A673 (cell line): Measurements from ENCODE around the gene DAPK1. TPM values are rescaled to one million over a fixed set of nuclear protein-coding genes. Genes with fewer than 3 reads are reported as not detected.

Experiments
- BruUV-seq: library from RNA; stranded (reverse); fragments of 400-500 nt; replicated peaks from 2 replicates; lab custom pipeline; 2021; lab: Mats Ljungman, UMichigan
- CTCF ChIA-PET: fragments of 300-600 bp; sonication (Branson Sonifier 250); formaldehyde crosslinking; loops from one replicate; lab custom pipeline; 2022; ENCODE audit warnings: antibody characterized with exemption; lab: Charles Lee
- POLR2A ChIA-PET: fragments of 300-600 bp; sonication (Branson Sonifier 250); formaldehyde crosslinking; loops from one replicate; lab custom pipeline; 2022; ENCODE audit warnings: antibody characterized with exemption; ENCODE audit not compliant: low non-redundant PET; lab: Charles Lee
- DNase-seq: peaks from one replicate; pipeline ENCODE4 v3.0.0-alpha.2; 2015; ENCODE audit warnings: low spot score
- H3K27ac ChIP-seq: fragments of 200-600 bp; sonication (generic); 2 replicates; pipeline ENCODE4 v1.5.1; 2016; ENCODE audit warnings: mixed run types, low read depth, mild to moderate bottlenecking, mixed read lengths, antibody characterized with exemption, low read length; ENCODE audit not compliant: poor library complexity, severe bottlenecking
- H3K27me3 ChIP-seq: fragments of 200-600 bp; sonication (generic); replicated peaks from 2 replicates; pipeline ENCODE4 v1.6.1; 2017; ENCODE audit warnings: mixed run types, low read depth, mild to moderate bottlenecking, mixed read lengths, antibody characterized with exemption, low read length; ENCODE audit not compliant: insufficient read depth, poor library complexity
- H3K36me3 ChIP-seq: fragments of 200-600 bp; sonication (generic); 2 replicates; pipeline ENCODE4 v1.6.1; 2016; ENCODE audit warnings: mixed run types, mild to moderate bottlenecking, mixed read lengths, antibody characterized with exemption, low read length; ENCODE audit not compliant: insufficient read depth, poor library complexity, severe bottlenecking
- H3K4me1 ChIP-seq: fragments of 200-600 bp; sonication (generic); 2 replicates; pipeline ENCODE4 v1.6.1; 2017; ENCODE audit warnings: mixed run types, mild to moderate bottlenecking, mixed read lengths, antibody characterized with exemption, low read length; ENCODE audit not compliant: insufficient read depth, poor library complexity, severe bottlenecking
- H3K4me3 ChIP-seq: fragments of 200-600 bp; sonication (generic); 2 replicates; pipeline ENCODE4 v1.5.1; 2016; ENCODE audit warnings: low read depth, mixed run types, mild to moderate bottlenecking, mixed read lengths, low read length; ENCODE audit not compliant: poor library complexity, severe bottlenecking
- H3K9me3 ChIP-seq: fragments of 200-600 bp; sonication (generic); 2 replicates; pipeline ENCODE4 v1.6.1; 2016; ENCODE audit warnings: mixed run types, low read depth, mild to moderate bottlenecking, mixed read lengths, antibody characterized with exemption, low read length; ENCODE audit not compliant: poor library complexity, severe bottlenecking
- CTCF ChIP-seq: fragments of 300-800, 200-600 bp; sonication (generic); conservative IDR thresholded peaks from 2 replicates; pipeline ENCODE4 v1.5.1; 2017; ENCODE audit warnings: low read depth, mild to moderate bottlenecking, antibody characterized with exemption, low read length, moderate library complexity, mixed read lengths
- EZH2 ChIP-seq: fragments of 200-600 bp; sonication (generic); IDR thresholded peaks from 2 replicates; pipeline ENCODE4 v1.6.1; 2017; ENCODE audit warnings: borderline replicate concordance, low read depth, mild to moderate bottlenecking, mixed read lengths, antibody characterized with exemption, low read length; ENCODE audit not compliant: poor library complexity, severe bottlenecking
- intact Hi-C: fragments of 100-400 bp; cut with micrococcal nuclease; formaldehyde crosslinking; loops from one replicate; pipeline ENCODE4 v1.10.0; 2022; ENCODE audit not compliant: unreplicated experiment
- total RNA-seq: library from RNA; stranded (reverse); gene quantifications from 2 replicates; pipeline ENCODE4 v1.2.3, GENCODE V29; 2021

The DAPK1 gene
- total RNA-seq, 1 experiment from 2014 or later, result 380 TPM

- no peak for TF ChIP-seq EZH2
- no peak for TF ChIP-seq CTCF
- H3K4me3 ChIP-seq, result no peak overlapping the region
- H3K27me3 ChIP-seq, result no peaks in the 10 kb centered on the region
- intact Hi-C loops, result loop anchor here (5.0 kb wide), 2 partner anchors 42 to 718 kb away; no protein-coding TSS in a partner anchor
- no peaks in the 10 kb centered on the region for H3K36me3 ChIP-seq
- peaks cover 51% of the 10 kb centered on the region for H3K4me1 ChIP-seq
- DNase-seq, result no peak
- ChIA-PET POLR2A (no interaction called here), CTCF (no interaction called here)
- BruUV-seq, result no TSS peak
- H3K9me3 ChIP-seq, result no peaks in the 10 kb centered on the region
- H3K27ac ChIP-seq, result peak overlapping the region; percentile 68
These were observed 17.9 kb upstream of the DAPK1 start for GRCh38 chr9:87479801-87480201.

GRCh38 chr9:87481890-87482855 is 15.5 kb upstream of the DAPK1 start:
- ChIA-PET CTCF (interaction anchor here (0.6 to 1.6 kb wide), 3 partner anchors 10 to 48 kb away, joined by 4 to 6 read pairs (median 6); no protein-coding TSS in a partner anchor), POLR2A (interaction anchor here (0.5 to 0.7 kb wide), 5 partner anchors 13 to 490 kb away, joined by 3 to 20 read pairs (median 3); partner anchors contain the start of gene DAPK1)
- no peak for TF ChIP-seq CTCF
- no peak for TF ChIP-seq EZH2

GRCh38 chr9:87490225-87490624 is 7.4 kb upstream of the DAPK1 start:
- ChIA-PET POLR2A (no interaction called here), CTCF (interaction anchor here (0.5 kb wide), 1 partner anchor 153 kb away, joined by 3 read pairs; no protein-coding TSS in a partner anchor)
- Histone ChIP-seq H3K36me3 (no peaks in the 10 kb centered on the region), H3K27ac (peak overlapping the region; percentile 91), H3K4me1 (peaks cover 65% of the 10 kb centered on the region), H3K4me3 (no peak overlapping the region), H3K9me3 (no peaks in the 10 kb centered on the region), H3K27me3 (no peaks in the 10 kb centered on the region)
- TF ChIP-seq CTCF, result no peak
- TF ChIP-seq EZH2, result no peak
- DNase-seq, result no peak
- no TSS peak for BruUV-seq
- intact Hi-C loops, result no loop called here

More at GRCh38 chr9:87481890-87482855, 15.5 kb upstream of the DAPK1 start:
- peak; percentile 91 for DNase-seq
- BruUV-seq, result TSS peak; percentile 95
- Histone ChIP-seq H3K9me3 (no peaks in the 10 kb centered on the region), H3K4me3 (no peak overlapping the region), H3K27ac (peak overlapping the region; percentile 95), H3K4me1 (peaks cover 49% of the 10 kb centered on the region), H3K27me3 (no peaks in the 10 kb centered on the region), H3K36me3 (no peaks in the 10 kb centered on the region)
- intact Hi-C loops, result loop anchor here (1.0 to 5.0 kb wide), 4 partner anchors 79 to 834 kb away; no protein-coding TSS in a partner anchor
